Measurements from ENCODE around the gene ABHD12. TPM values are rescaled to one million over a fixed set of nuclear protein-coding genes. Genes with fewer than 3 reads are reported as not detected.
"Not testable (repeated sequence)": the region's sequence is repeated elsewhere in the genome, so short reads cannot be mapped to it uniquely, and the experiment has no call there.

ABHD12 gene
- total and polyA plus RNA-seq, 11 donors = 15.6 to 43.8 (median 26.5) TPM

DNA sequence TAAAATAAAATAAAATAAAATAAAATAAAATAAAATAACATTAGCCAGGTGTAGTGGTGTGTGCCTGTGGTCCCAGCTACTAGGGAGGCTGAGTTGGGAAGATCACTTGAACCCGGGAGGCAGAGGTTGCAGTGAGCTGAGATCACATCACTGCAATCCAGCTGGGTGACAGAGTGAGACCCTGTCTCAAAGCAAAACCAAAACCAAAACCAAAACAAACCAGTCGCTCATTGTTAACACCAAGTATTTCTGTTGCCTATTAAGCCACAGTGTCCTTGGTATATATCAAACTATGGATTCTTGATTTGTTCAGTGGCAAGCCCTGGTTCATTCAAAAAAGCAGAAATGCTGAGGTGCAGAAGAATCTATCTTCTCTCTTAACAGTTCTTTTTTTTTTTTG lies 77.0 kb downstream of the ABHD12 start:
- Histone ChIP-seq H3K9me3 (no peaks in the 10 kb centered on the region), H3K4me3 (no peak overlapping the region), H3K4me1 (peaks cover 0 to 55% (median 24%) of the 10 kb centered on the region in 12 donors), H3K27ac (peak overlapping the region in 1 of 12 donors; percentile 10), H3K36me3 (peaks cover 0 to 14% (median 0%) of the 10 kb centered on the region in 9 donors), H3K27me3 (no peaks in the 10 kb centered on the region)
- 83 to 88% (median 85%) methylated on average over 2 of the region's 2 CpGs for WGBS, 4 donors
- intact Hi-C loops (cut with DNase I) = loop anchor here in 4 of 10 donors (5.0 to 10.0 kb wide), 4 partner anchors 74 to 84 kb away; partner anchors contain the start of gene ABHD12 (in 2 of the 4)
- no peak for ATAC-seq
- no peak for DNase-seq
- no peak for TF ChIP-seq POLR2A (IDR thresholded peaks at IDR 0.05)
- TF ChIP-seq, protein P1, sequence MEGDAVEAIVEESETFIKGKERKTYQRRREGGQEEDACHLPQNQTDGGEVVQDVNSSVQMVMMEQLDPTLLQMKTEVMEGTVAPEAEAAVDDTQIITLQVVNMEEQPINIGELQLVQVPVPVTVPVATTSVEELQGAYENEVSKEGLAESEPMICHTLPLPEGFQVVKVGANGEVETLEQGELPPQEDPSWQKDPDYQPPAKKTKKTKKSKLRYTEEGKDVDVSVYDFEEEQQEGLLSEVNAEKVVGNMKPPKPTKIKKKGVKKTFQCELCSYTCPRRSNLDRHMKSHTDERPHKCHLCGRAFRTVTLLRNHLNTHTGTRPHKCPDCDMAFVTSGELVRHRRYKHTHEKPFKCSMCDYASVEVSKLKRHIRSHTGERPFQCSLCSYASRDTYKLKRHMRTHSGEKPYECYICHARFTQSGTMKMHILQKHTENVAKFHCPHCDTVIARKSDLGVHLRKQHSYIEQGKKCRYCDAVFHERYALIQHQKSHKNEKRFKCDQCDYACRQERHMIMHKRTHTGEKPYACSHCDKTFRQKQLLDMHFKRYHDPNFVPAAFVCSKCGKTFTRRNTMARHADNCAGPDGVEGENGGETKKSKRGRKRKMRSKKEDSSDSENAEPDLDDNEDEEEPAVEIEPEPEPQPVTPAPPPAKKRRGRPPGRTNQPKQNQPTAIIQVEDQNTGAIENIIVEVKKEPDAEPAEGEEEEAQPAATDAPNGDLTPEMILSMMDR (IDR thresholded peaks at IDR 0.05) = no peak

DNA sequence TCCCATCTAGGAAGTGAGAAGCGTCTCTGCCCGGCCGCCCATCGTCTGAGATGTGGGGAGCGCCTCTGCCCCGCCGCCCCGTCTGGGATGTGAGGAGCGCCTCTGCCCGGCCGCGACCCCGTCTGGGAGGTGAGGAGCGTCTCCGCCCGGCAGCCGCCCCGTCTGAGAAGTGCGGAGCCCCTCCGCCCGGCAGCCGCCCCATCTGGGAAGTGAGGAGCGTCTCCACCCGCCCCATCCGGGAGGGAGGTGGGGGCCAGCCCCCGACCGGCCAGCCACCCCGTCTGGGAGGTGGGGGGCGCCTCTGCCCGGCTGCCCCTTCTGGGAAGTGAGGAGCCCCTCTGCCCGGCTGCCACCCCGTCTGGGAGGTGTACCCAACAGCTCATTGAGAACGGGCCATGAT lies 77.9 kb downstream of the ABHD12 start:
- not testable (repeated sequence) for H3K27me3 ChIP-seq, H3K4me3 ChIP-seq, H3K9me3 ChIP-seq, H3K27ac ChIP-seq, ATAC-seq
- 94 to 96% methylated on average over 29 to 32 of the region's 33 CpGs; no CpG with 5 or more reads in 2 of the 4 donors for WGBS, 4 donors
- DNase-seq = peak in 1 of 5 donors; percentile 50
- intact Hi-C loops (cut with DNase I) = loop anchor here in 4 of 10 donors (5.0 to 10.0 kb wide), 4 partner anchors 75 to 85 kb away; partner anchors contain the start of gene ABHD12 (in 2 of the 4)
- Histone ChIP-seq H3K4me1 (peaks cover 0 to 46% (median 24%) of the 10 kb centered on the region in 12 donors), H3K36me3 (peaks cover 0 to 21% (median 0%) of the 10 kb centered on the region in 9 donors)

DNA sequence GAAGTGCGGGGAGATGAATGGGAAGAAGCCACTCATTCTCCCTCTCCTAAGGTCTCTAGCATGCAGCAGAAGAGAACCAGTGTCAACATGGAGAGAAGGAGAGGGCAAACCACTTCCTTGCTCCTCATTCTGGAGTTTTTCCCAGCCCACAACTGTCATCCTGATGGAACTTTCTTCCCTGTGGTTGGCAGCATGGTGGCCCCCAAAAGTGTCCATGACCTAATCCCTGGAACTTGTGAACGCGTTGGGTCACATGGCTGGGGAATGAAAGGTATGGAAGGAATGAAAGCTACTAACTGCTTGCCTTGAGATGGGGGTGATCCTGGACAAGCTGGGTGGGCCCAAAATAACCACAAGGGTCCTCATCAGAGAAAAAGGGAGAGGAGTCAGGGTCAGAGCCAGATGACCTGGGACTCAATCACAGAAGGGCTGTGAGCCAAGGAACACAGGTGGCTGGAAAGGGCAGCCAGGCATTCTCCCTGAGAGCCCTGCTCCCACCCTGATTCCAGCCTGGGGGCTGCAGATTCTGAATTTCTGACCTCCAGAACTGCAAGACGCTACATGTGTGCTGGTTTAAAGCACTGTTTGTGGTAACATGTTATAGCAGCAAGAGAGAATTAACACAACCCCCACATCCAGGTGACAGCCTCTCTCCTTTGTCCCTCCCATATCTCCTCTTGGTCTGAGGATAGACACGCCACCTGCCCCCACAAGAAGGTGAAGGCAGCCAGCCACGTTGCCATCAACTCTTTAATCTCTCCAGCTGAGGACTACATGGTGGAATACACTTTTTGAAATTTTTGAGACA lies 79.5 kb downstream of the ABHD12 start:
- peak in 2 of 5 donors; percentile 34 to 46 for DNase-seq
- H3K27ac ChIP-seq = peak overlapping the region in 10 of 12 donors; percentile 38 to 89 (median 70)
- ATAC-seq = peak in 3 of 4 donors; percentile 8 to 57 (median 9)
- peaks cover 0 to 39% (median 24%) of the 10 kb centered on the region in 12 donors for H3K4me1 ChIP-seq
- H3K36me3 ChIP-seq = peaks cover 0 to 29% (median 0%) of the 10 kb centered on the region in 9 donors
- intact Hi-C loops (cut with DNase I) = loop anchor here in 4 of 10 donors (5.0 to 10.0 kb wide), 4 partner anchors 76 to 86 kb away; partner anchors contain the start of gene ABHD12 (in 2 of the 4)
- H3K4me3 ChIP-seq = peak overlapping the region in 6 of 12 donors; percentile 10 to 47 (median 26)
- H3K9me3 ChIP-seq = no peaks in the 10 kb centered on the region
- WGBS, 4 donors = 50 to 59% (median 55%) methylated on average over 6 of the region's 6 CpGs
- TF ChIP-seq, protein P1 (IDR thresholded peaks at IDR 0.05) = no peak
- TF ChIP-seq POLR2A (IDR thresholded peaks at IDR 0.05) = no peak
- H3K27me3 ChIP-seq = no peaks in the 10 kb centered on the region

DNA sequence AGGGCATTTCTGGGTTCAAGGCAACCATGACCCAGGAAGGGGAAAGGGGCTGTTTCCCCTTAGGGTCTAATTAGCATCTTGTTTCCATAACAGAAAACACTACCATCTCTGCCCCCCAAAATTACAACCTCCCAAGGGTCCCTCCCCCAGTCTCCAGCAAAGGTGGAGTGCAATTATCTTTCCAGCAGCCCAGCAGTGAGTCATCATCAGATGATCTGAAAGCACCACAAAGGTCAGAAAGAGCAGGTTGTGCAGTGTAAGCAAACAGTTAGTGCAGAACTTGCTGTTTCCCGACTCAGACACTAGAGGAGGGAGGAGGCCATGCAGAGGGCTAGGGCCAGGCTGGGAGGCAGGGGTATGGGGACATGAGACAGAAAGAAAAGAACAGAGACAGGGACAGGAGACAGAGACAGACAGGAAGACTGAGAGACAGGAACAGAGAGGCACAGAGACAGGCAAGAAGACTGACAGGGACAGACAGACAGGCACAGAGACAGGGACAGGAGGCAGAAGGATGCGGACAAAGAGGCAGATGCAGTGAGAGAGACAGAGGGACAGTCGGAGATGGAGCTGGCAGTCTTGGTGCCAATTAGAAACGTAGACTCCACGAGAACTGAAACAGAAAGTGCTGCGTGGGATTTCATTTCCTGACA lies 80.2 kb downstream of the ABHD12 start:
- Histone ChIP-seq H3K4me3 (peak overlapping the region in 6 of 12 donors; percentile 10 to 47 (median 26)), H3K9me3 (no peaks in the 10 kb centered on the region), H3K36me3 (peaks cover 0 to 29% (median 3%) of the 10 kb centered on the region in 9 donors), H3K27ac (peak overlapping the region in 10 of 12 donors; percentile 38 to 89 (median 70)), H3K4me1 (peaks cover 0 to 39% (median 24%) of the 10 kb centered on the region in 12 donors), H3K27me3 (no peaks in the 10 kb centered on the region)
- TF ChIP-seq, protein P1 (IDR thresholded peaks at IDR 0.05) = peak in 9 of 12 donors; percentile 12 to 54 (median 33)
- TF ChIP-seq POLR2A (IDR thresholded peaks at IDR 0.05) = no peak
- DNase-seq = peak in 2 of 5 donors; percentile 48 to 65
- peak; percentile 79 to 86 (median 84) for ATAC-seq
- 18 to 23% (median 20%) methylated on average over 6 of the region's 6 CpGs for WGBS, 4 donors
- intact Hi-C loops (cut with DNase I) = loop anchor here in 4 of 10 donors (5.0 to 10.0 kb wide), 4 partner anchors 77 to 87 kb away; partner anchors contain the start of gene ABHD12 (in 2 of the 4)

Data from heart left ventricle (tissue), 16 donors.